H9 (cell line): ENCODE results near the gene NPTXR. TPM values are rescaled to one million over a fixed set of nuclear protein-coding genes. Genes with fewer than 3 reads are reported as not detected.
A peak's percentile ranks its signal among the peaks of the same experiment; 100 is the strongest.

ENCODE experiments used
- DNase-seq: peaks from one replicate; pipeline ENCODE4 v3.0.0-alpha.2; 2017
- H2AFZ ChIP-seq: one replicate; pipeline ENCODE4 v1.6.1; 2013; ENCODE audit warnings: mild to moderate bottlenecking, low read length, control low read depth, moderate library complexity
- H2AK5ac ChIP-seq: 2 replicates; pipeline ENCODE4 v1.6.1; 2013; ENCODE audit warnings: low read length, control low read depth, mixed read lengths; ENCODE audit not compliant: insufficient read length
- H2BK120ac ChIP-seq: one replicate; pipeline ENCODE4 v1.6.1; 2013; ENCODE audit warnings: low read depth, mild to moderate bottlenecking, low read length, control low read depth, inconsistent platforms; ENCODE audit not compliant: poor library complexity, severe bottlenecking
- H2BK12ac ChIP-seq: 2 replicates; pipeline ENCODE4 v1.6.1; 2013; ENCODE audit warnings: low read length, control low read depth, mixed read lengths, low read depth; ENCODE audit not compliant: insufficient read length
- H2BK15ac ChIP-seq: 2 replicates; pipeline ENCODE4 v1.6.1; 2013; ENCODE audit warnings: low read depth, low read length, control low read depth
- H2BK20ac ChIP-seq: one replicate; pipeline ENCODE4 v1.6.1; 2013; ENCODE audit warnings: low read depth, mild to moderate bottlenecking, low read length, control low read depth, inconsistent platforms; ENCODE audit not compliant: poor library complexity, severe bottlenecking
- H2BK5ac ChIP-seq: 2 replicates; pipeline ENCODE4 v1.6.1; 2013; ENCODE audit warnings: low read length, control low read depth, mixed read lengths; ENCODE audit not compliant: insufficient read length
- H3K14ac ChIP-seq: 2 replicates; pipeline ENCODE4 v1.6.1; 2013; ENCODE audit warnings: low read length, control low read depth; ENCODE audit not compliant: insufficient read depth
- H3K18ac ChIP-seq: 2 replicates; pipeline ENCODE4 v1.6.1; 2013; ENCODE audit warnings: low read depth, mild to moderate bottlenecking, mixed read lengths, low read length, control low read depth; ENCODE audit not compliant: insufficient read length
- H3K23ac ChIP-seq: 2 replicates; pipeline ENCODE4 v1.6.1; 2013; ENCODE audit warnings: low read length, control low read depth, mixed read lengths, low read depth; ENCODE audit not compliant: insufficient read length
- H3K23me2 ChIP-seq: 2 replicates; pipeline ENCODE4 v1.6.1; 2013; ENCODE audit warnings: low read depth, mild to moderate bottlenecking, mixed read lengths, low read length, control low read depth; ENCODE audit not compliant: insufficient read length, poor library complexity, severe bottlenecking
- H3K27ac ChIP-seq: 2 replicates; pipeline ENCODE4 v1.5.1; 2013; ENCODE audit warnings: low read length, control low read depth, mixed read lengths, low read depth; ENCODE audit not compliant: insufficient read length
- H3K27me3 ChIP-seq: 2 replicates; pipeline ENCODE4 v1.6.1; 2013; ENCODE audit warnings: low read length, control low read depth, inconsistent platforms; ENCODE audit not compliant: insufficient read depth
- H3K4ac ChIP-seq: 2 replicates; pipeline ENCODE4 v1.6.1; 2013; ENCODE audit warnings: low read depth, mild to moderate bottlenecking, control low read depth, inconsistent platforms, low read length, moderate library complexity
- H3K4me1 ChIP-seq: 2 replicates; pipeline ENCODE4 v1.6.1; 2013; ENCODE audit warnings: low read length, control low read depth, inconsistent platforms; ENCODE audit not compliant: insufficient read depth
- H3K4me2 ChIP-seq: 2 replicates; pipeline ENCODE4 v1.6.1; 2013; ENCODE audit warnings: low read length, control low read depth, mixed read lengths; ENCODE audit not compliant: insufficient read length, insufficient read depth
- H3K56ac ChIP-seq: 2 replicates; pipeline ENCODE4 v1.6.1; 2013; ENCODE audit warnings: low read depth, mild to moderate bottlenecking, mixed read lengths, low read length, control low read depth; ENCODE audit not compliant: insufficient read length
- H3K79me1 ChIP-seq: 2 replicates; pipeline ENCODE4 v1.6.1; 2013; ENCODE audit warnings: low read depth, mild to moderate bottlenecking, moderate library complexity, low read length, control low read depth, inconsistent platforms; ENCODE audit not compliant: insufficient read depth, poor library complexity, severe bottlenecking
- H3K79me2 ChIP-seq: 2 replicates; pipeline ENCODE4 v1.6.1; 2013; ENCODE audit warnings: low read length, control low read depth, inconsistent platforms; ENCODE audit not compliant: insufficient read depth
- H3K9ac ChIP-seq: 2 replicates; pipeline ENCODE4 v1.6.1; 2013; ENCODE audit warnings: low read length, control low read depth, mixed read lengths; ENCODE audit not compliant: insufficient read length; ENCODE audit errors: extremely low read depth
- H3K9me3 ChIP-seq: one replicate; pipeline ENCODE4 v1.6.1; 2013; ENCODE audit warnings: low read depth, low read length, inconsistent platforms; ENCODE audit not compliant: control insufficient read depth
- H3T11ph ChIP-seq: one replicate; pipeline ENCODE4 v1.6.1; 2013; ENCODE audit warnings: mild to moderate bottlenecking, low read length, control low read depth, inconsistent platforms
- H4K20me1 ChIP-seq: one replicate; pipeline ENCODE4 v1.6.1; 2013; ENCODE audit not compliant: control insufficient read depth, insufficient read length, insufficient read depth
- H4K5ac ChIP-seq: 2 replicates; pipeline ENCODE4 v1.6.1; 2013; ENCODE audit warnings: low read depth, mild to moderate bottlenecking, mixed read lengths, low read length, control low read depth; ENCODE audit not compliant: insufficient read length
- H4K8ac ChIP-seq: replicated peaks from 2 replicates; pipeline ENCODE4 v1.6.1; 2013; ENCODE audit warnings: low read length, control low read depth, mixed read lengths, low read depth; ENCODE audit not compliant: insufficient read length
- H4K91ac ChIP-seq: 2 replicates; pipeline ENCODE4 v1.6.1; 2013; ENCODE audit warnings: low read depth, mild to moderate bottlenecking, moderate library complexity, mixed read lengths, low read length, control low read depth; ENCODE audit not compliant: insufficient read length
- H3K27ac Mint-ChIP-seq, 3 experiments: 2 replicates in 2 of 3; 3 replicates in 1 of 3; pipeline ENCODE4 v1.8.0; 2020 to 2021; ENCODE audit warnings: mixed read lengths in 3 of 3, mild to moderate bottlenecking in 1 of 3, moderate library complexity in 1 of 3
- H3K27me3 Mint-ChIP-seq: 2 replicates; pipeline ENCODE4 v1.8.0; 2021; ENCODE audit warnings: low read depth, mild to moderate bottlenecking, moderate library complexity, mixed read lengths
- H3K36me3 Mint-ChIP-seq, 3 experiments: 2 replicates in 2 of 3; 3 replicates in 1 of 3; pipeline ENCODE4 v1.8.0; 2020 to 2021; ENCODE audit warnings: low read depth in 3 of 3, mixed read lengths in 3 of 3; ENCODE audit not compliant: insufficient read depth in 1 of 3
- H3K4me1 Mint-ChIP-seq, 2 experiments: 2 replicates each; pipeline ENCODE4 v1.8.0; 2020; ENCODE audit warnings: mixed read lengths in 2 of 2
- H3K4me3 Mint-ChIP-seq, 2 experiments: 2 replicates in 1 of 2; 3 replicates in 1 of 2; pipeline ENCODE4 v1.8.0; 2020 to 2021; ENCODE audit warnings: mild to moderate bottlenecking in 2 of 2, mixed read lengths in 2 of 2, moderate library complexity in 1 of 2
- H3K9me3 Mint-ChIP-seq, 2 experiments: 2 replicates in 1 of 2; 3 replicates in 1 of 2; pipeline ENCODE4 v1.8.0; 2020; ENCODE audit warnings: mild to moderate bottlenecking in 2 of 2, mixed read lengths in 2 of 2, moderate library complexity in 1 of 2
- CTCF ChIP-seq: fragments of 200-600 bp; sonication (generic); conservative IDR thresholded peaks from 3 replicates; pipeline ENCODE4 v1.8.0; 2021; ENCODE audit warnings: antibody characterized with exemption, mild to moderate bottlenecking
- WGBS: extraction: QIAGEN DNeasy Blood & Tissue Kit; methylation state at CpG from one replicate; pipeline ENCODE4 v1.1.7; 2013; ENCODE audit warnings: missing lambda C conversion rate, low lambda C conversion rate, mixed read lengths; ENCODE audit not compliant: insufficient read length; ENCODE audit errors: extremely low coverage; 5-methylcytosine and 5-hydroxymethylcytosine counted together
- total RNA-seq: library from RNA; stranded (reverse); gene quantifications from 2 replicates; pipeline ENCODE4 v1.2.1, GENCODE V29; 2021

Gene NPTXR
- total RNA-seq, 1 experiment from 2014 or later: 8.1 TPM

- Mint-ChIP-seq H3K36me3 (peaks cover 10 to 36% (median 33%) of the 10 kb centered on the region in 3 experiments; a peak in 6 of 7 replicates), H3K27ac (no peak overlapping the region), H3K4me3 (no peak overlapping the region), H3K27me3 (no peaks in the 10 kb centered on the region; the same call in 1 of the 2 replicates), H3K4me1 (peaks cover 31 to 48% of the 10 kb centered on the region in 2 experiments), H3K9me3 (no peaks in the 10 kb centered on the region)
- Histone ChIP-seq H2BK20ac (no peak overlapping the region), H2BK5ac (no peak overlapping the region), H3K23ac (no peak overlapping the region), H3T11ph (no peak overlapping the region), H2BK12ac (no peak overlapping the region), H3K79me1 (peaks cover 5% of the 10 kb centered on the region), H2AK5ac (no peak overlapping the region), H3K18ac (no peak overlapping the region), H3K27ac (no peak overlapping the region), H4K20me1 (no peaks in the 10 kb centered on the region), H4K5ac (no peak overlapping the region), H3K4ac (no peak overlapping the region), H4K8ac (no peak overlapping the region), H3K23me2 (peaks cover 11% of the 10 kb centered on the region), H2AFZ (no peak overlapping the region), H3K9ac (no peak overlapping the region), H3K4me2 (no peak overlapping the region), H2BK15ac (no peak overlapping the region), H3K56ac (no peak overlapping the region), H2BK120ac (no peak overlapping the region), H3K27me3 (no peaks in the 10 kb centered on the region), H3K14ac (no peak overlapping the region), H3K79me2 (no peaks in the 10 kb centered on the region; the same call in 1 of the 2 replicates), H3K4me1 (peaks cover 1% of the 10 kb centered on the region; the same call in 1 of the 2 replicates), H4K91ac (no peak overlapping the region), H3K9me3 (no peaks in the 10 kb centered on the region)
- no peak for TF ChIP-seq CTCF
- DNase-seq: peak; percentile 93
- WGBS: no CpG with 5 or more reads among the region's 75 CpGs
Observed at GRCh38 chr22:38866399-38867123, 22.7 kb upstream of the NPTXR start.
